Superior temporal gyrus (tissue), 1 donor: Measurements from ENCODE around the gene ELF5.

ENCODE experiments used
- DNase-seq: peaks from one replicate; pipeline ENCODE4 v3.0.0-alpha.2; 2016; ENCODE audit errors: extremely low spot score

The ELF5 gene

DNA sequence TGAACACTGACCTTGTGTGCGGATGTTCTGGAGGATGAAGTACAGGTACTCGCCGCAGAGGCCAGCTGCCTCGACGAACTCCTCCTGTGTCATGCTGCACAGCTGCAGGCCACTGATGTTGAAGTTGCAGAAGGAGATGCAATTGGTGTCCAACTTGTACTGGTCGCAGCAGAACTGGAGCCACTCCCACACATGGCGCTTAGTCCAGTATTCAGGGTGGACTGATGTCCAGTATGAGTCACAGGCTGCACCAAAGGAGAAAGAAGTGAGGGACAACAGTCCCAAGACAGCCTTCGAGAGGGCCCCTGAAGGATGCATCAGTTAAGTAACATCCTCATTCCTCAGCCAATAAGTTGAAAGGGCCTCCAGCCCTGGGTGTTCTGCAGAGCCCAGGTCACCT lies 20.1 kb downstream of the ELF5 start:
- no peak for DNase-seq

DNA sequence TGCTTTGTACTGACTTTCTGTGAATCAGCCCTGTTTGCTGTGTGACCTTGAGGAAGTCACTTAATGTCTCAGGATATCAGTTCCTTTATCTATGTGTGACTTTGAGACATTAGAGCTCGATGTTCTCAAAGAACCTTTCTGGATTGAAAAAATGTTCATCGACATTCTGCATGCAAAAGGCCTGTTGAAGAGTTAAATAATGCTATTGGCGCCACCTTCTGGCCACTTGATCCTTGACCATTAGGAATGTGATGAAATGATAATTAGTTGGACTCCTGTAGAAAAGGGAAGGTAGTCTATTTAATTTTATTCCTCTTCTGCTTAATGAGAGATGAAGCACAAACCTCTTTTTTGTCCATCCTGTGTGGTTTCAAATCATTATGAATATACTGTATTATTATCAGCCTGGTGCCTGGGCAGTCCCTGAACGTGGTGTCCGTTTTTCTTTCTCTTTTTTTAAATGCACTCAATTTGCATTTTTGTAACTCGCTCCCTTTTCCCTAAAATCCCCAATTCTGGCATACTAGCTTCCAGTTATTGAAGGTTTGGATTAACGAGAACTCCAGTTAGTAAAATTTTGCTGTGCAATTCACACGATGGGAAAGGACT lies 20.7 kb downstream of the ELF5 start:
- DNase-seq: peak; percentile 92

DNA sequence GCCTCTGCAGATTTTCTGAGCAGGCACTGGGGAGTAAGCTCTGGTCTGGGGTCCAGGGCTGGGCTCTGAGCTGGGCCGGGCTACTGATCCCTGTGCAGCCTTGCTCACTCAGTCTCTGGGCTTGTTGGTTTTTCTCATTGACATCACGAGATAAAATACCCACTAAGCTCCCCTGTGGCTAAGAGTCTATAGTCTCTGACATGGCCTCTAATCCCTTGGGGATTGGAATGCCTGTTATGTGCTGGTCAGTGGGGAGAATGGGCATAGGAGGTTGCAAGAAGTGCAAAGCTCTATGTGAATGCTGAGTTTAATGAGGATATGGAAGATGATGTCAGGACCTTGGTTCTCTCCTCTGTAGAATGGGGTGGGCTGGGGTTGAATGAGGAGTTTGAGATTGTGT lies 23.3 kb downstream of the ELF5 start:
- DNase-seq: no peak

DNA sequence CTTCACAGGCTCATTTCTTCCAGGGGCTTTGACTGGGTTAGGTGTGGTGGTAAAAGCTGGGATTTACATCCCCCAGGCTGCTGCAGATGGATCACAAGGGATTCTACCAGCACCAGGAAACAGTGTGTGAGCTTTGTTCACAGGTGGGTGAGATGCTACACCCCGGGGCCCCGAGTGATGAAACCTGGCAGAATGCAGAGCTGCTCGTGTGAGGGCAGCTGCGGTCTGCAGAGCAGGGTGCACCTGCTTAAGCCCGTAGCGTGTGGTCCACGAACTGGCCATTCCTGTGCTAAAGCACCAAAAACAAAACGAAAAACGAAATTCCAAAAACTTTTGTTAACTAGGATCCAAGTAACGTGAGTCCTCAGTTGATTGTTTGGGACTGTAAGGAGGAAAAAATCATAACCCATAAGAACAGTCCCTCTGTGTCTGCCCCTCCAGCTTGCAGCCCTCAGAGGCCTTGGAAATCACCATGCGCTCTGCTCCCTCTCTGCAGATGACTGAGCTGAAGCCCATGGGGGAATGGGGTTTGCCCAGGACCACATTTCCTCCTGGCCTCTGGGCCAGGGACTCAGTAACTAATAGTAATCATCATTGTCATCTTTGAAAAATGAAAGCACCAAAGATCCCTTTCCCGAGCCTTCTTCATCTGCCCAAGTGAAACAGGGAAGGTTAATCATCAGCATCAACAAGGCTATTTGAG lies 24.6 kb downstream of the ELF5 start:
- no peak for DNase-seq

DNA sequence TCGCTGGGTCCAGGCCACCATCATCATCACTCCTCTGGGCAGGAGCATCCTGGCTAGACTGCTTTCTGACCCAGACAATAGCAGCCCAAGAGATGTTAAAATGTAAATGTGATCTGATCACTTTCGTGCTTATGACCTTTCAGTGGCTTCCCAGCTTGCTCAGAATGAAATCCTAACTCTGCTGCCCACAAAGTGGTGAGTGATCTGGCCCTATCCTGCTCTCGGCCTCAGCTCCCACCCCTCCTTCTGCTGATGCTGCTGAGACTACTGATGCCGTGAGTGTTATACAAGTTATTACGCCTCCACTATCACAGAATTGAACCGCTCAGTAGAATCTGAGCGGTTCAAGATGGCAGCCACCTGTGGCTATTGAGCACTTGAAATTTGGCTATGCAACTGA lies 26.2 kb downstream of the ELF5 start:
- DNase-seq: no peak

DNA sequence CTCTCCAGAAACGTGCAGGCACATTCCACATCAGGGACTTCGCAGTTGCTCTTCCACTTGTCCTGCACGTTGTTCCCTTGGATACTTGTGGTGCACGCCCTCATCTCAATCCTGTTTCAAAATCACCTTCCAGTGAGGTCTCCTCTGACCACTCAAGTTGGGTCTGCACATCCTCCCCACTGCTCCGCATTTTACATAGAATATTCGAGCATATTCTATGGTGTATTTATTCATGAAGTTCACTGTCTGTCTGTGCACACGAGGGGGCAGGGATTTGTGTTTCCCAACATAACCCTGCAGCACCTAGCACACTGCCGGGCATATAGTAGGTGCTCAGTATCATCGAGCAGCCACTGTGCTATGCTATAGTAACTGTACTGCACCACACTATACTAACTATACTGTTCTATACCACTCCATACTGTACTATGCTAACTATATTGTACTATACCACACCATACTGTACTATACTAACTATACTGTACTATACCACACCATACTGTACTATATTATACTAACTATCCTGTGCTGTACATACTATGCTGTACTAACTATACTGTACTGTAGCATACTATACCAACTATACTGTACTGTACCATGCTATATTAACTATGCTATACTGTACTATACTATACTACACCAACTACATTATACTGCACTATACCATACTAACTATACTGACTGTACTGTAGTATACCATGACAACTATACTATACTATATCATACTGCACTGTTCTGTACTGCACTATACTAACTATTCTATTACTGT lies 30.3 kb downstream of the ELF5 start:
- no peak for DNase-seq

DNA sequence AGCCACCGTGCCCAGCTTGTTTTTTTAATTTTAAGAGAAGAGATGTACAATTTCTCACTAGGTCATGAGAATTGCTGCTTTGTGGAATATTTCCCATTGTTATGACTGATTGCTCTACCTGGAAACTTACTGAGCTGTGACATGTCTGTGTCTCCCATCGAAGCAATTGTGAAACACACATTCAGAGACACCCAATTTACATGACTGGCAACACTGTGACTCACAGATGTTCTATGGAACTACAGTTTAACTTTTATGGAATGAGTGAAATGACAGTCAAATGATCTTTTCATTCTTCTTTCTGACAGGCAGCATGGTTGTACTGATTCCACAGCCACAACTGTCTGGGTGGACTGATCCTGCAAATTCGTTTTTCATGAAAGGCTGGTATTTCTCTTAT lies 32.3 kb downstream of the ELF5 start:
- DNase-seq: no peak

DNA sequence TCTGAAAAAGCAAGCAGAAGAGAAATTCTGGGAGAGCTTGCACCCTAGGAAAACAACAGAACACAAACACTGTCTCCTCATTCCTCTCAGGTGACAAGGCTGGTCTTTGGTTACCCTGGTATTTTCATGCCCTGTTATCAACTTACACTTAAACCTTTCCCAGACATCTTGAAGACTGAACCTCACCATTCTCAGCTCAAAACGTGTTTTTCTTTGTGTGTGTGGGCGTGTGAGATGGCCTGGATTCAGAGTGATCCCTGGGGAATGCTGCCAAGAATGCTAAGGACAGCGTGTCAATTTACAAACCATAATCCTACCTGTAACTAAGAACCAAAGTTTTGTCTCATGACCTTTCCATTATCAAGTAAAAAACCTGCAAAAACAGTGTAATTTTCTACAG lies 33.3 kb downstream of the ELF5 start:
- DNase-seq: no peak

DNA sequence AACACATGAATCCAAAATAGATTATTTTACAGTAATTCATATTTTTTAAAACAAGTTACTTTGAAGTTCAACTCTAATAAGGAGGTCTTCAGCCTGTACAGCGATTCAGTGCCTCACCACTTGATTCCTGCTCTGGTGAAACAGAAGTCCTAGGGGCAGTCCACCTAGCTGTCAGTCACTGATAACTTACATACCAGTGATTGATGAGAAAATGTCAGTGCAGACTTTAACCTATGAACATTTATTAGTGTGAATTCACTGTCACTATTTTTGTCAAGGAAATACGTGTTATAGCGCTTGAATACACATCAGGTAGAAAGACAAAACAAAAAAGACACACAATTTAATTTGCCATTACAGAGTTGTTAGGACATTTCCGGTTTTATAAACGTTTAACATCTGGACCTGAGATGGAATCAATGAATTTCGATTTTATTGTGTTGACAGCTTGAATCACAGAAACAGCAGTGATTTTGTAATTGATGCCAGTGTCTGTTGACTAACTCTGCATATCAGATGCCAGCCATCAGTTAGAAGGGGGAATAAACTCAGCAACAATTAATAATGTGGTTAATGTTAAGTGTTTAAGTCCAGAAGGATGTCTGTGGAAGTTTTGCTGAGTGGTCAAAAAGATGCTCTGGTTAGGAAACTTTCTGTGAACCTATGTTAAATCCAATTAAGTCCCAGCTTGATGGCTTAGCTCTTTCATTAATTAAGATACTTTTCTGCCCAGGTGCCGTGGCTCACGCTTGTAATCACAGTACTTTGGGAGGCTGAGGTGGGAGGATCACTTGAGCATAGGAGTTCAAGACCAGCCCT lies 34.5 kb downstream of the ELF5 start:
- DNase-seq: no peak

DNA sequence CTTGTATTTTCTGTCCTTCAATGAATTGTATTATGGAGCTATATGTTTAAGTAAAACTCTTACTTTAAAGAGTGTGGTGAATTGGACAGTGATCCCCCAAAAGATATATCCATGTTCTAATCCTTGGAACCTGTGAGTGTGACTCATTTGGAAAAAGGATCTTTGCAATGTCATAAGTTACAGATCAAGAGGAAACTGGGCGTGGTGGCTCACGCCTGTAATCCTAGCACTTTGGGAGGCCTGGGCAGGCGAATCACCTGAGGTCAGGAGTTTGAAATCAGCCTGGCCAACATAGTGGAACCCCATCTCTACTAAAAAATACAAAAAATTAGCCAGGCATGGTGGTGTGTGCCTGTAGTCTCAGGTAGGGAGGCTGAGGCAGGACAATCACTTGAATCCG lies 36.7 kb downstream of the ELF5 start:
- DNase-seq: no peak

DNA sequence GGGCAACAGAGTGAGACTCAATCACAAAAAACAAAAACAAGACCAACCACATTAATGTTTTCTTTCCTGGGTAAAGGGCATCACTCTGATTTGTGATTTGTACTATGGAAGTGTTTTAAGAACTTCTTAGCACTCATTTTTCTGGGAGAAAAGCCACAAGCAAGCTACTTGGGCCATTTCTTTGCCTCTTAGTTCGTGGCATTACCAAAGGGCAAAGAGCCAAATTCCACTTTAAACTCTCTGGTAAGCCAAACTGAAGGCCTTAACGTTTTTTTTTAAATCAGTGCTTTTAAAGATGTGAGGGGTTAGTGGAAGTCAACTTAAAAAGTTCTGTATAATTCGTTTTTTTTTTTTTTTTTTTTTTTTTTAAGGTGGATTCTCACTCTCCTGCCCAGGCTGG lies 37.9 kb downstream of the ELF5 start:
- no peak for DNase-seq

DNA sequence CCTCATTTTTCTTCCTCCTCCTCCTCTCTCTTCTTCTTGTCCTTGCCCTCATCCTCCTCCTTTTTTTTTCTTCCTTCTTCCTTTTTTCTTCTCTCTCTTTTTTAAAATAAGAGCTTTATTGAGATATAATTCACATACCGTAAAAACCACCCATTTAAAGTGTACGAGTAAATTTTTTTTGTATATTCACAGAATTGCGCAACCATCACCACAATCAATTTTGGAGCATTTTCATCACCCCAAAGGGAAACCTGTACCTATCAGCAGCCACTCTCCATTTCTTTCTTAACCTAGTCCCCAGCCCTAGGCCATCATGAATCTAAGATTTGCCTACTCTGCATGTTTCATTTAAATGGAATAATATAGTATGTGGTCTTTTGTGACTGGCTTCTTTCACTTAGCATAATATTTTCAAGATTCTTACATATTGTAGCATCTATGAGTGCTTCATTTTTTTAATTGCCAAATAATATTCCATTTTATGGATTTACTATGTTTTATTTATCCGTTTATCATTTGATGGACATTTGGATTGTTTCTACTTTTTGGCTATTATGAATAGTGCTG lies 39.9 kb downstream of the ELF5 start:
- no peak for DNase-seq

DNA sequence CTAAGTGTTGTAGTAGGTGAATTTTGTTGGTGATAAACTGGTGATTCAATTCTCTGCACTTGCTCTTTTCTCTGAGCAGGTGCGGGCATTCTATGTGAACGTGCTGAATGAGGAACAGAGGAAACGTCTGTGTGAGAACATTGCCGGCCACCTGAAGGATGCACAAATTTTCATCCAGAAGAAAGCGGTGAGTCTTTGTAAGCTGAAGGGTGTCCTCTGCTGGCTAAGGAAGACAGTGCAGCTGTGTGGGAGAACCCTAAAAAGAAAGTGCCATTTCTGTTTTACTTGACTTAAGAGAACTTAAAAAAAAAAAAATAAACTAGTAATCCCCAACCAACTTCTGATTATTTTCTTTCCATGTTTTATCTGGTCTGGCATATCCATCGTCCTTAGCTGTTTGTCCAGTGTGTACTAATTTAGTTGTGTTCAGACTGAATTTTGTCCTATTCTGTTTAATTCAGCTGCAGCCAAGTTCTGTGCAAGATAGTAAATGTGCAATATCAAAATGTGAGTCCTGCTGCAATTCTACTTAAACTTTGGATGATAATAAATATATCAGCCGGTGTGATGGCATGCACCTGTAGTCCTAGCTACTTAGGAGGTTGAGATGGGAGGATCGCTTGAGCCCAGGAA lies 45.3 kb downstream of the ELF5 start:
- no peak for DNase-seq

DNA sequence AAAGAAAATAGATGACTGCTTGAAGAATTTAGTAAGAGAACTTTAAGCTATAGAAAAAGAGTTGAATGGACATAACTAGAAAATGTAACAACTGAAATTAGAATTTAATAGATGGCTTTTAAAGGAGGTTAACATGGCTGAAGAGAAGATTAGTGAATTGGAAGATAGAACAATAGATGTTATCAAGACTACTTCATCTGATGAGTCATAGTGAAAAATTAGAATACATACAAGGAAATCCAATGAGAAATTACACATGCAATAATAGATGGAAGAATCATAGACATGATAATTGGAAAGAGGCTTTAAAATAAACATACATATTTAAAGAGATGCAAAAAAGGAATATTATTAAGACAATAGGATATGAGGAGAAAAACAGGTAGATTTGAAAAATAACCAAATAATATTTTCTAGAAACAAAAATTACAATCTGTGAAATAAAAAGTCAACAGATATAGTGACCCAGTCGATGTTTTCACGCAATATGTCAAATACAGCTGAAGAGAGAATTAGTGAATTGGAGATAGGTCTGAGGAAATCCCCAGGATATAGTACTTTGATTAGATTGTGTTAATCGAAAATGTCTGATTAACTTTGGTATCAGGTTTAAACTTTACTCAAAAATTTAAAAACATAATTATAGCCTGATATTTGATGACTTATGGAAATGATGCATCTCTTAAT lies 46.6 kb downstream of the ELF5 start:
- DNase-seq: no peak

DNA sequence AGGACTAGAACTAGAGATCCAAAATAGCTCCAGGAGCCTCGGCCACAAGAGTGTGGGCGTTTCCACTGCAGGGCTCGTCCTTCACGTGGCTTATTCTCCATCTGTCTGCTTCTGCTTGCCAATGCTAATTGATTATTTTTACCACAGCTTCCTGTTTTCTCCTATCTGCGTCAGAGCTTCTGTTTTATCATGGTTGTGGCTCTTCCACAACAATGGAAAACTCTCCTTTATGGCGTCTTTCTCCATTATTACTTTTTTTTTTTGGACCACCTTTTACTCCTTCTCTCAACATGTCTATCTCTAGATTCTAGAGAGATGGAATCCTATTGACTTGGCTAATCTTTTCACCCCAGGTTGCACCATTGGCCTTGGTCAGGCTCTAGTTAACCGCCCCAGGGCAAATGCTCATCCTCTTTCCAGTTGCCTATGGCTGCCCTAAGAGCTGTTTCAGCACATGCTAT lies 49.0 kb downstream of the ELF5 start:
- peak; percentile 35 for DNase-seq

DNA sequence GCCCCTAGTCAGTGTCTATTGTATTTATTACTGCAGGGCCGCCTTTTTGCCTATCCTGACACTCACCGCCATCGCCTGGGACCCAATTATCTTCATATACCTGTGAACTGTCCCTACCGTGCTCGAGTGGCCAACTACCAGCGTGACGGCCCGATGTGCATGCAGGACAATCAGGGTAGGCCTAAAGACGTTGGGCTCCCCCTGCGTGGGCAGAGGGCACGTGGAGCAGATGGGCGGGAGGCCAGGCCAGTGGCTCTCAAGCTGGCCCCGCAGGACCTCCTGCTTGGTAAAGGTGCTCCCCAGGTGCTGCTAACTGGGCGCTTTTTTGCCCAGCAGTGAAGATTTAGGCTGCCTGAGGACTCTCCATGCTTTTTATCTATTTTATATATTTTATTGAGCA lies 52.4 kb downstream of the ELF5 start:
- DNase-seq: no peak

DNA sequence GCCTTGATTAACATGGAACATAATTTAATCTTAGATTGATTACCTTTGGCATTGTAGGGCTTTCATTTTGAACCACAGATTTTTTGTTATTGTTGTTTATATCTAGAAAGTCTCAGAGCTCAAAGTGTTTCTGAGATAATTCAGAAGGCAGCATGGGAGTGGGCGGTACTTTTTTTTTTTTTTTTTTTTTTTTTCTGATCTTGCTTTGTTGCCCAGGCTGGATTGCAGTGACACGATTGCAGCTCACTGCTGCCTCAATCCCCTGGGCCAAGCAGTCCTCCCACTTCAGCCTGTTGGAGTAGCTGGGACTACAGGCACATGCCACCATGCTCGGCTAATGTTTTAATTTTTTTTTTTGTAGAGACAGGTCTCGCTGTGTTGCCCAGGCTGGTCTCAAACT lies 53.3 kb downstream of the ELF5 start:
- DNase-seq: no peak

DNA sequence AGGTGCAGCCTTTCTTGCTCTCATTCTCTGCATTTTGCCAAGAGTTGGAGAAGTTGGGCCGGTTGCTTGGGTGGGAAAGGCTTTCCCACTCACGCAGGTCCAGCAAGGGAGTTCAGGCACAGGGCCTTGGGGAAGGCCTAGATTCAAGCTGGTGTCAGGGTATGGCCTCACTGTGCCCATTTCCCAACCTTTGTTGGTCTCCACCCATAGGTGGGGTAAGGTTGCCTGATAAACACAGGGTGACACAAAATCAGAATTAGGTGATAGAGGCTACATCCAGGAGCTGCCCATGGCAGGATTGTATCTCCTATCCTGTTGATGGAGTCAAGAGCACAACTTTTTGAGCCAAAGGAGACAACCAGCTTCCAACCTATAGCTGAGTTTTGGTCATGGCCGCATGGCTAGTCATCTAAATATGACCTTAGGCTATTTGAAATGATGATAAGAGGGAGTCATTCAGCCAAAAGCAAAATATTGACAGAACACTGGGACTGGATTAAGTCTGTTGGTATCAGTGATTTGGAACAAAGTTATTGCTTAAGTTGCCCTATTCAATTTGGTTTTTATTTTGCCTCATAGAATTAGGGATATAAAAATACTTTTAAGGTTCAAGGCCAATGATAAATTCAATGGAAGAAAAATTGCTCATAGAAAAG lies 54.0 kb downstream of the ELF5 start:
- DNase-seq: no peak

DNA sequence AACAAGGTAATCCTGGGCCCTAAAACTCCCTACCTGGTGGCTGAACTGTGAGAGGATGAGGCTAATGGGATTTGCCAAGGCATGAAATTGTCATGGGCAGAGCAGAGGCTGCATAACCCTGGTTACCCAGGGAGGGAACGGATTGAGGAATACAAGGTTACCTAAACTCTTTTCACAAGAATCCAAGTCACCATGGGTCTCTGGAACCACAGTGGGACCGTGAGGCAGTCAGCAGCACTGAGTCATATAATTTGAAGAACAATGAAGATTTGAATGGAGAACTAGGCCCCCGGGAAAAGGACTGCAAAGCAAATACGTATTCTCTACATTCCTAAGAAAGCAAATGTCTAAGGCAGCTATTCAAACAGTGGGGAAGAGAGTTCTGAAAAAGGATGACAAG lies 55.1 kb downstream of the ELF5 start:
- no peak for DNase-seq

DNA sequence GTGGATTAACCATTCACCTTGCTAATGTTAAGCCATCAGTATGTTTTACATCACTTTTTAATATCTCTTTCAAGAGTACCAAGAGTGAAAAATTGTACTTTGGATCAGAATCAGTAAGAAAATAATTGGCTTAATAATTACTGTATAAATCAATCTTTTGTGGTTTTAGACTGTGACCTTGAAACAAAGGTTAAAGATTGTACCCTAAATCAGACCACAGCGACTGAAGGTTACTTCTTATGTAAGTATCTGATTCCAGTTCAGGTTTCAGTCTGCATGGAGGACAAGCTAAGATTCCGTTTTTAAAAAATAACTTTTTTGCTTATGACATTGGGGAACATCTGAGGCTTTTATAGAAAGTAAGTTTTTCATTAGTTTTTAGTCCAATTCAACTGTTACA lies 56.0 kb downstream of the ELF5 start:
- DNase-seq: no peak
